ENCODE results near the gene IL27RA. TPM values are rescaled to one million over a fixed set of nuclear protein-coding genes. Genes with fewer than 3 reads are reported as not detected.

IL27RA gene
- polyA plus RNA-seq, 2 of the 4 experiments (the other 2 are of a cell fraction) = 3.0 to 4.5 TPM

- WGBS (ENCODE audit: missing lambda C conversion rate) = 90% methylated on average over 21 of the region's 30 CpGs
- DNase-seq (ENCODE audit: low read depth in 1 of 2, low spot score in 1 of 2) (no peak), FAIRE-seq (no peak), ATAC-seq (no peak)
- TF ChIP-seq CHD4 (IDR thresholded peaks at IDR 0.05; ENCODE audit: borderline replicate concordance) (no peak), RAD21 (conservative IDR thresholded peaks at IDR 0.05 in 1 of 2, IDR thresholded peaks at IDR 0.05 in 1 of 2) (no peak), EHF (CRISPR knock-in tag; IDR thresholded peaks at IDR 0.05) (no peak), REST (IDR thresholded peaks at IDR 0.05) (no peak), HEYL (CRISPR knock-in tag; IDR thresholded peaks at IDR 0.05) (no peak), FOSL2 (IDR thresholded peaks at IDR 0.05) (no peak), FOSL2 (CRISPR knock-in tag; IDR thresholded peaks at IDR 0.05) (no peak), CHD2 (IDR thresholded peaks at IDR 0.05; ENCODE audit: low read length, partially characterized antibody) (no peak), RCOR1 (IDR thresholded peaks at IDR 0.05; ENCODE audit: low read depth, low read length) (no peak), ELK1 (IDR thresholded peaks at IDR 0.05; ENCODE audit: low read depth, low read length) (no peak), KDM1A (IDR thresholded peaks at IDR 0.05; ENCODE audit: low read depth) (no peak), ZNF302 (CRISPR knock-in tag; IDR thresholded peaks at IDR 0.05) (no peak), GATA3 (IDR thresholded peaks at IDR 0.05; ENCODE audit: borderline replicate concordance) (no peak)
- peak overlapping the region; percentile 76 for H3K4me2 ChIP-seq
- H3K27ac ChIP-seq = peak overlapping the region in 1 of 2 experiments; percentile 99; a peak in 4 of 6 replicates
- H3K4me1 ChIP-seq = 0 out of 3 replicates have a peak, but pooled peaks cover 4% of the 10 kb centered on the region
- POLR2A ChIA-PET = no interaction called here
- peaks cover 11% of the 10 kb centered on the region for H3K9me3 ChIP-seq
- CTCF ChIA-PET = interaction anchor here (0.6 to 1.7 kb wide), 7 partner anchors 15 to 114 kb away, joined by 3 to 6 read pairs (median 3); partner anchors contain the start of genes ASF1B and MISP3
- H3K4me3 ChIP-seq = peak overlapping the region; percentile 87
Observed at GRCh38 chr19:14088634-14089411, 57.3 kb downstream of the IL27RA start.

- 0 out of 3 replicates have a peak, but pooled peaks cover 4% of the 10 kb centered on the region for H3K4me1 ChIP-seq
- ChIA-PET CTCF (interaction anchor here (0.6 to 1.7 kb wide), 7 partner anchors 15 to 113 kb away, joined by 3 to 6 read pairs (median 3); partner anchors contain the start of genes ASF1B and MISP3), POLR2A (no interaction called here)
- H3K9me3 ChIP-seq = peaks cover 11% of the 10 kb centered on the region
- peak overlapping the region; percentile 76 for H3K4me2 ChIP-seq
- H3K27ac ChIP-seq = peak overlapping the region; percentile 99
- no peak for FAIRE-seq
- no peak for ATAC-seq
- DNase-seq (ENCODE audit: low read depth in 1 of 2, low spot score in 1 of 2) = peak in 1 of 2 experiments; percentile 29
- no peak for TF ChIP-seq POLR2A (IDR thresholded peaks at IDR 0.05; ENCODE audit: low read length)
- no peak for TF ChIP-seq NPAS2 (CRISPR knock-in tag; IDR thresholded peaks at IDR 0.05; ENCODE audit: borderline replicate concordance)
- TF ChIP-seq ZNF302 (CRISPR knock-in tag; IDR thresholded peaks at IDR 0.05) = no peak
- TF ChIP-seq JUNB (IDR thresholded peaks at IDR 0.05) = no peak
- no peak for TF ChIP-seq CHD4 (IDR thresholded peaks at IDR 0.05; ENCODE audit: borderline replicate concordance)
- no peak for TF ChIP-seq RARB (CRISPR knock-in tag; IDR thresholded peaks at IDR 0.05)
- TF ChIP-seq USF2 (IDR thresholded peaks at IDR 0.05) = no peak
- TF ChIP-seq CTCF (IDR thresholded peaks at IDR 0.05) = no peak
- no peak for TF ChIP-seq RAD21 (conservative IDR thresholded peaks at IDR 0.05 in 1 of 2, IDR thresholded peaks at IDR 0.05 in 1 of 2)
- no peak for TF ChIP-seq FOSB (CRISPR knock-in tag; IDR thresholded peaks at IDR 0.05)
- TF ChIP-seq NR3C1 (IDR thresholded peaks at IDR 0.05) = no peak
- TF ChIP-seq NFE2L2 (conservative IDR thresholded peaks at IDR 0.05; ENCODE audit: low read length) = no peak
- peak overlapping the region; percentile 87 for H3K4me3 ChIP-seq
- 45% methylated on average over 13 of the region's 16 CpGs for WGBS (ENCODE audit: missing lambda C conversion rate)
Observed at GRCh38 chr19:14089412-14089661, 57.8 kb downstream of the IL27RA start.

All from A549 (cell line).